ENCODE data around the gene E4F1.

Gene E4F1

GRCh38 chr16:2186505-2186904 lies 36.9 kb upstream of the E4F1 start:
- ChIA-PET POLR2A (interaction anchor here (1.6 kb wide), 1 partner anchor 31 kb away, joined by 5 read pairs; the partner anchor contains the start of gene TRAF7), CTCF (interaction anchor here (1.6 kb wide), 1 partner anchor 15 kb away, joined by 3 read pairs; no protein-coding TSS in a partner anchor)
- DNase-seq (ENCODE audit: extremely low spot score), result no peak
- TF ChIP-seq CTCF (IDR thresholded peaks at IDR 0.05; ENCODE audit: control extremely low read depth, extremely low read depth, low read depth, missing control alignments), result no peak

DNA sequence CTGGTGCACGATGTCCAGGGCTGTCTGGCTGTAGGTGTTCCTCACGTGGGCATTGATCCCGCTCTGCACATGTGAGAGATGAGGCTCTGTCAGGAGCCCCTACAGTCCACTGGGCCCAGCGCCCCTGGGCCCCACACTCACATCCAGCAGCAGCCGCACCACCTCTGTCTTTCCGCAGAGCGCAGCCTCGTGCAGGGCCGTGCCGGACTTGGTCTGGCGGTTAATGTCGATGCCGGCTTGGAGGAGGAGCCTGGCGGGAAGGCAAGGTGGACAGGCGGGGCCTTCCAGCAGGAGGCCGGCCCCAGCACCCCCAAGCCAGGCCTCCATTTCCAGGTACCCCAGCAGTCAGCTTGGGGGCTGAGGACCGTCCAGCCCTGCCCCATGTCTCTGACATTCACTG lies 36.2 kb upstream of the E4F1 start:
- ChIA-PET CTCF (no interaction called here), POLR2A (interaction anchor here (0.7 to 1.6 kb wide), 2 partner anchors 32 to 854 kb away, joined by 3 to 5 read pairs; partner anchors contain the start of genes BAIAP3 and TRAF7)
- no peak for TF ChIP-seq CTCF (IDR thresholded peaks at IDR 0.05; ENCODE audit: control extremely low read depth, extremely low read depth, low read depth, missing control alignments)
- DNase-seq (ENCODE audit: extremely low spot score), result no peak

- TF ChIP-seq CTCF (IDR thresholded peaks at IDR 0.05; ENCODE audit: control extremely low read depth, extremely low read depth, low read depth, missing control alignments), result no peak
- ChIA-PET CTCF (no interaction called here), POLR2A (interaction anchor here (0.8 kb wide), 1 partner anchor 33 kb away, joined by 3 read pairs; the partner anchor contains the start of gene TRAF7)
- no peak for DNase-seq (ENCODE audit: extremely low spot score)
Measured at GRCh38 chr16:2188395-2188794, 35.0 kb upstream of the E4F1 start.

DNA sequence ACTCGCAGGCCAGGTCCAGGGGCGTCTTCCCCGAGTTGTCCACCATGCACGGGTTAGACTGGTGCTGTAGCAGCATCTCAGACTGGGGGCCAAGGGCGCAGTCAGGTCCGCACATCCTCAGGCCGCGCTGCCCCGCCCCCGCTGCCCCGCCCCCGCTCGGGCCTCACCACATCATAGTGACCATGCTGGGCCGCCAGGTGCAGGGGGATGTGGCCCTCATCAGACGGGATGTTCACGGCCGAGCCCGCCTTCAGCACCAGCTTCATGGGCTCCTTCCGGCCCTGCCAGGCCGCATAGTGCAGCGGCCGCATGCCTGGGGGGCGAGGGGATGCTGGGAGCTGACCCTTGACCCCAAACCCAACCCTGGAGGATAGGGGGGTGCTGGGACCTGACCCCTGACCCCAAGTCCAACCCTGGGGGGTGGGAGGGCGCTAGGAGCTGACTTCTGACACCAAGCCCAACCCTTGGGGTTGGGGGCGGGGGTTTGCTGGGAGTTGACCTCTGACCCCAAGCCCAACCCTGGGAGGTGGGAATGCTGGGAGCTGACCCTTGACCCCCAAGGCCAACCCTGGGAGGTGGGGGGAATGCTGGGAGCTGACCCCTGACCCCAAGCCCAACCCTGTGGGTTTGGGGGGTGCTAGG lies 34.0 kb upstream of the E4F1 start:
- POLR2A ChIA-PET, result no interaction called here

GRCh38 chr16:2190002-2190658 lies 33.3 kb upstream of the E4F1 start:
- TF ChIP-seq CTCF (IDR thresholded peaks at IDR 0.05; ENCODE audit: control extremely low read depth, extremely low read depth, low read depth, missing control alignments), result no peak
- ChIA-PET POLR2A (interaction anchor here (0.9 kb wide), 1 partner anchor 35 kb away, joined by 3 read pairs; the partner anchor contains the start of gene TRAF7), CTCF (interaction anchor here (1.2 kb wide), 1 partner anchor 150 kb away, joined by 3 read pairs; the partner anchor contains the start of gene ABCA3)
- DNase-seq (ENCODE audit: extremely low spot score), result no peak

More for the DNA sequence above, 34.0 kb upstream of the E4F1 start:
- CTCF ChIA-PET, result interaction anchor here (1.2 kb wide), 1 partner anchor 151 kb away, joined by 3 read pairs; the partner anchor contains the start of gene ABCA3
- DNase-seq (ENCODE audit: extremely low spot score), result no peak
- TF ChIP-seq CTCF (IDR thresholded peaks at IDR 0.05; ENCODE audit: control extremely low read depth, extremely low read depth, low read depth, missing control alignments), result no peak

- POLR2A ChIA-PET, result interaction anchor here (0.9 kb wide), 1 partner anchor 35 kb away, joined by 3 read pairs; the partner anchor contains the start of gene TRAF7
- CTCF ChIA-PET, result interaction anchor here (0.9 kb wide), 2 partner anchors 13 to 150 kb away, joined by 4 read pairs; partner anchors contain the start of gene ABCA3
- DNase-seq (ENCODE audit: extremely low spot score), result no peak
- no peak for TF ChIP-seq CTCF (IDR thresholded peaks at IDR 0.05; ENCODE audit: control extremely low read depth, extremely low read depth, low read depth, missing control alignments)
Measured at GRCh38 chr16:2190659-2191445, 32.5 kb upstream of the E4F1 start.
